Kidney (tissue), 14 donors: ENCODE results near the gene AOPEP. TPM values are rescaled to one million over a fixed set of nuclear protein-coding genes. Genes with fewer than 3 reads are reported as not detected.

ENCODE experiments used
- DNase-seq, 5 donors: peaks; one replicate each; pipeline ENCODE4 v3.0.0-alpha.2; 2013 to 2020
- FAIRE-seq: peaks from 2 replicates; lab custom pipeline; 2012; peaks lifted over from hg19 to GRCh38; lab: Jason Lieb, UNC
- H3K27ac ChIP-seq, 2 donors: one replicate each; pipeline ENCODE4 v1.7.0; 2013; ENCODE audit warnings: low read depth in 2 of 2, low read length in 2 of 2, inconsistent platforms in 1 of 2
- H3K27me3 ChIP-seq: one replicate; pipeline ENCODE4 v1.7.1; 2013; ENCODE audit warnings: low read length, inconsistent platforms; ENCODE audit not compliant: control insufficient read depth, insufficient read depth
- H3K36me3 ChIP-seq, 3 donors: one replicate each; pipeline versions ENCODE4 v1.7.0 to v1.7.1; 2013; ENCODE audit warnings: low read length in 3 of 3, control low read depth in 1 of 3, inconsistent platforms in 1 of 3; ENCODE audit not compliant: insufficient read depth in 3 of 3, control insufficient read depth in 2 of 3
- H3K4me1 ChIP-seq, 3 donors: one replicate each; pipeline versions ENCODE4 v1.7.0 to v1.7.1; 2013; ENCODE audit warnings: low read length in 3 of 3, inconsistent platforms in 1 of 3, low read depth in 1 of 3; ENCODE audit not compliant: control insufficient read depth in 2 of 3, insufficient read depth in 2 of 3
- H3K4me3 ChIP-seq, 3 donors: one replicate each; pipeline versions ENCODE4 v1.7.0 to v1.8.1; 2013; ENCODE audit warnings: low read length in 3 of 3, control low read depth in 1 of 3, inconsistent platforms in 1 of 3
- H3K9ac ChIP-seq, 3 donors: one replicate each; pipeline versions ENCODE4 v1.7.0 to v1.7.1; 2013; ENCODE audit warnings: low read length in 3 of 3, control low read depth in 1 of 3, inconsistent platforms in 1 of 3
- H3K9me3 ChIP-seq, 3 donors: one replicate each; pipeline versions ENCODE4 v1.7.0 to v1.7.1; 2013; ENCODE audit warnings: low read length in 3 of 3, control low read depth in 1 of 3, inconsistent platforms in 1 of 3; ENCODE audit not compliant: control insufficient read depth in 2 of 3, insufficient read depth in 1 of 3
- CTCF ChIP-seq: IDR thresholded peaks from 3 replicates; pipeline ENCODE4 v1.5.1; 2012; ENCODE audit warnings: mild to moderate bottlenecking, moderate library complexity, borderline replicate concordance; ENCODE audit not compliant: insufficient read depth; ENCODE audit errors: extremely low read depth
- intact Hi-C: fragments of 100-400 bp; cut with DNase I; formaldehyde crosslinking; loops from one replicate; pipeline ENCODE4 v1.11.1; 2022
- polyA plus RNA-seq: library from polyadenylated mRNA; stranded (reverse); fragments of 350-450 nt; fragmentation: Illumina TruSeq; extraction: RNeasy Lipid Tissue Mini Kit (QIAGEN cat#74804); gene quantifications from one replicate; pipeline ENCODE4 v1.2.3, GENCODE V29; 2014; ENCODE audit warnings: low read depth, low replicate concordance; ENCODE audit not compliant: insufficient read depth
- total RNA-seq: library from RNA; stranded (reverse); fragmentation: NEBNext Ultra II Directional; extraction: Animal tissue kit (Norgen Biotek cat#: 25700); gene quantifications from one replicate; pipeline ENCODE4 v1.2.1, GENCODE V29; 2021
- donor health status: control.
- donor health status: control.
- donor health status: control.
- donor health status: control.
- donor health status: control.
- donor health status: DM: yes; HTN: yes; CAD: no.
- donor health status: Normal renal cell carcinoma (clear cell type).

The AOPEP gene
- total and polyA plus RNA-seq, 2 donors from 2014 or later: 52.2 to 119 TPM

- Histone ChIP-seq H3K4me3 (no peak overlapping the region), H3K27me3 (no peaks in the 10 kb centered on the region), H3K27ac (no peak overlapping the region), H3K4me1 (peaks cover 0 to 4% (median 2%) of the 10 kb centered on the region in 3 donors), H3K36me3 (no peaks in the 10 kb centered on the region), H3K9ac (no peak overlapping the region), H3K9me3 (no peaks in the 10 kb centered on the region)
- DNase-seq (no peak), FAIRE-seq (no peak)
- intact Hi-C loops: loop anchor here (10.0 kb wide), 1 partner anchor 342 kb away; no protein-coding TSS in a partner anchor
- TF ChIP-seq CTCF: no peak
Measured at GRCh38 chr9:94782355-94783101, 56.0 kb downstream of the AOPEP start.

DNA sequence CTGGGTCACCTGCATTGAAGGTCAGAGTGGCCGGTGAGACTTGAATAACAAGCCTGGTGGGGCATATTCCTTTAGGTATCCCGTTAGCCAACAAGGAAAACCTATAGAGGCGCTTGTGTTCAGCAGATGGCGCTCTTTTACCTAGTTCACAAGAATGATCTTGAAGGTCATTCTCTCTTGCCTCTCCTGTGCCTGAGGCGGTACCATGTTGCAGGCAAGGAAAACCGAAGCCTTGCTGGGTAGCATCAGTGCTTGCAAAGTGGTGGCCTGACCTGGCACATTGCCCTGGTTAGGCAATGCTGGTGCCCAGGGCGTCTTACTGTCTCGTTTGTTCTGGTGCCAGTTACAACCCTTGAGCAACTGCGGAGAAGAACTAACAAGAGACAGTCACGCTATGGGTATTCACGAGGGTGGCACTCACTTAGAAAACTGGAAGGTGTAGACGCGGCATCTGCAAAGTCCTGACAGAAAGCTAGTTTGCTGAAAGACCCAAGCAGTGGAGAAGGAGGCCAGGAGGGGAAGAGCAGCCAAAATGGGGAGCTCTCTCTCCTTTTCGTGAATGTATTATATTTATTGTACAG, 56.7 kb downstream of the AOPEP start:
- Histone ChIP-seq H3K4me3 (no peak overlapping the region), H3K27me3 (no peaks in the 10 kb centered on the region), H3K36me3 (no peaks in the 10 kb centered on the region), H3K4me1 (peaks cover 0 to 4% (median 2%) of the 10 kb centered on the region in 3 donors), H3K9me3 (no peaks in the 10 kb centered on the region), H3K9ac (no peak overlapping the region), H3K27ac (peak overlapping the region in 1 of 2 donors; percentile 47)
- DNase-seq: peak; percentile 79 to 94 (median 87)
- peak; percentile 71 for TF ChIP-seq CTCF
- intact Hi-C loops: loop anchor here (10.0 kb wide), 1 partner anchor 342 kb away; no protein-coding TSS in a partner anchor
- peak; percentile 11 for FAIRE-seq

DNA sequence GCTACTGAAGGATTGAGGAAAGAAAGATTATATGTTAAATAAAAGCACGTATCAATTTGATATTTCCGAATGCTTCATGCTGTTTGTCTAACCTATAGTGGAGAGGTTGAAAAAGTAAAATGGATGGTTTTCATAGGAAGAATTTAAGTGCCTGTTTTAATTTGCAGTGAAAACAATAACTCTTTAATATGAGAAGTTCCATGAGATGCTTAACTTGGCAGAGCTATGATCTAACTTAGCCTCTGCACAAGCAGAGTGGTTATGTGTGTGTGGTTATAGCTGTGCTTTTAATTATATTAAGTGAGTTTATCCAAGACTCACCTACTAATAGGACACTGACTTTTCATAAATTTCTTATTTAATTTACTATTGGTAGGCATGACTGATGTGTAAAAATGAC, 57.4 kb downstream of the AOPEP start:
- H3K4me1 ChIP-seq: peaks cover 0 to 4% (median 2%) of the 10 kb centered on the region in 3 donors
- no peaks in the 10 kb centered on the region for H3K27me3 ChIP-seq
- no peaks in the 10 kb centered on the region for H3K9me3 ChIP-seq
- H3K27ac ChIP-seq: no peak overlapping the region
- no peaks in the 10 kb centered on the region for H3K36me3 ChIP-seq
- no peak overlapping the region for H3K9ac ChIP-seq
- no peak overlapping the region for H3K4me3 ChIP-seq
- FAIRE-seq (no peak), DNase-seq (no peak)
- TF ChIP-seq CTCF: no peak
- intact Hi-C loops: loop anchor here (10.0 kb wide), 1 partner anchor 341 kb away; no protein-coding TSS in a partner anchor
